ENCODE data around the gene THUMPD3. TPM values are rescaled to one million over a fixed set of nuclear protein-coding genes. Genes with fewer than 3 reads are reported as not detected.

THUMPD3 gene
- total and polyA plus RNA-seq, 9 of the 15 experiments (the other 6 are each of a cell fraction or from before 2014, with no cell fraction given), result 58.3 to 132 (median 113) TPM

- TF ChIP-seq NKRF (IDR thresholded peaks at IDR 0.05; ENCODE audit: borderline replicate concordance) (peak; percentile 56; the same call in 1 of the 2 replicates), NCOA4 (IDR thresholded peaks at IDR 0.05; ENCODE audit: partially characterized antibody) (no peak), TEAD1 (CRISPR knock-in tag; IDR thresholded peaks at IDR 0.05) (peak in 1 of 2 experiments; percentile 49; a peak in 3 of 4 replicates), ZNF212 (CRISPR knock-in tag; IDR thresholded peaks at IDR 0.05) (0 out of 2 replicates have a peak, but pooled peaks have one; percentile 23), E2F1 (CRISPR knock-in tag; IDR thresholded peaks at IDR 0.05) (peak; percentile 75; the same call in 1 of the 2 replicates), RB1 (IDR thresholded peaks at IDR 0.05; ENCODE audit: low read depth) (peak; percentile 30; the same call in 1 of the 2 replicates), RNF2 (IDR thresholded peaks at IDR 0.05) (peak; percentile 4; the same call in 1 of the 2 replicates), THRB (CRISPR knock-in tag; conservative IDR thresholded peaks at IDR 0.05) (0 out of 2 replicates have a peak, but pooled peaks have one; percentile 3), ARNT (IDR thresholded peaks at IDR 0.05) (peak in 1 of 2 experiments; percentile 60; a peak in 2 of 4 replicates), FOXK2 (conservative IDR thresholded peaks at IDR 0.05 in 1 of 2, IDR thresholded peaks at IDR 0.05 in 1 of 2; ENCODE audit: low read depth in 2 of 2) (peak in 1 of 2 experiments; percentile 47; a peak in 1 of 4 replicates), ZNF699 (CRISPR knock-in tag; IDR thresholded peaks at IDR 0.05; ENCODE audit: insufficient replicate concordance) (no peak), HDGF (IDR thresholded peaks at IDR 0.05) (peak; percentile 86; the same call in 1 of the 2 replicates), ZKSCAN1 (IDR thresholded peaks at IDR 0.05; ENCODE audit: low read depth, low read length) (0 out of 2 replicates have a peak, but pooled peaks have one; percentile 61), GATAD2B (IDR thresholded peaks at IDR 0.05; ENCODE audit: borderline replicate concordance) (no peak), RBM15 (IDR thresholded peaks at IDR 0.05; ENCODE audit: insufficient read depth, low read length) (no peak), CEBPG (CRISPR knock-in tag; IDR thresholded peaks at IDR 0.05) (0 out of 2 replicates have a peak, but pooled peaks have one; percentile 24), CEBPG (tag; conservative IDR thresholded peaks at IDR 0.05 in 1 of 2, IDR thresholded peaks at IDR 0.05 in 1 of 2) (no peak), ZNF384 (IDR thresholded peaks at IDR 0.05; ENCODE audit: low read depth, low read length) (0 out of 2 replicates have a peak, but pooled peaks have one; percentile 18), NR2F6 (CRISPR knock-in tag; IDR thresholded peaks at IDR 0.05) (peak; percentile 21; the same call in 1 of the 2 replicates), ZBTB43 (CRISPR knock-in tag; IDR thresholded peaks at IDR 0.05) (peak; percentile 69; the same call in 1 of the 2 replicates), SIN3B (IDR thresholded peaks at IDR 0.05; ENCODE audit: low read depth) (no peak)
Observed at GRCh38 chr3:9397906-9398699, 35.2 kb downstream of the THUMPD3 start (continued).
